Measurements from ENCODE around the gene UBE2J2. TPM values are rescaled to one million over a fixed set of nuclear protein-coding genes. Genes with fewer than 3 reads are reported as not detected.
A peak's percentile ranks its signal among the peaks of the same experiment; 100 is the strongest.

Gene UBE2J2
- total RNA-seq, 1 donor from 2014 or later: 32.9 TPM

DNA sequence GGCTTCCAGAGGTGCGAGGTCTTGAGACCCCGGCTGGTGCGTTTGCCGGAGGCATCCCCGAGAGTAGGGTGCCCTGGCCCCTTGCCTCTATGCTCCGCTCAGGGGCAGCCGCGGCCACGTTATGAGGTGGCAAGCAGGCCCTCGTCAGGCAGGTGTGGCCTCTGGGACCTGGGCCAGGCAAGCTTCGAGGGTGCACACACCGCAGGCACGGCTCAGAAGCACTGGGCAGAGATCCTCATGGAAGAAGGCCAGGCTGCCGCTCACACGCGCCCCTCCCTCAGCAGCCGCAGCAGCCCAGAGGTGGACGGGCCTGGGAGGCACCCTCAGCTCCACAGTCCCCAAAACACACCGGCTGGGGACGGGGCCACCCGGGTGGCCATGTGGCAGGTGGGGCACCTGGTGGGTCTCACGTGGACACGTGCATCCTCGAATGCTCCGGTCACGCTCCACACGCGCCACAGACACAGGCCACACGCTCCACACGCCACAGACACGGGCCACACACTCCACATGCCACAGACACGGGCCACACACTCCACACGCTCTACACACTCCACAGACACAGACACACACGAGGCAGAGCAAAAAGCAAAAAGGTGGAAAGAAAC is 48.3 kb downstream of the UBE2J2 start:
- no peak for DNase-seq (ENCODE audit: low spot score)
- H3K36me3 ChIP-seq: no peaks in the 10 kb centered on the region
- no peak overlapping the region for H2AFZ ChIP-seq (replicated peaks)
- Mint-ChIP-seq H3K4me3 (no peak overlapping the region), H3K4me1 (peaks cover 5% of the 10 kb centered on the region), H3K27me3 (ENCODE audit: insufficient read depth, low read depth) (peaks cover 11% of the 10 kb centered on the region), H3K36me3 (peaks cover 25% of the 10 kb centered on the region), H3K9me3 (no peaks in the 10 kb centered on the region), H3K27ac (no peak overlapping the region)
- no peak overlapping the region for H3K4me2 ChIP-seq
- no peak overlapping the region for H3K4me3 ChIP-seq
- H3K27me3 ChIP-seq: no peaks in the 10 kb centered on the region
- H3F3A ChIP-seq (ENCODE audit: low read depth): no peaks in the 10 kb centered on the region
- peaks cover 8% of the 10 kb centered on the region for H4K20me1 ChIP-seq (ENCODE audit: low read depth)
- no peaks in the 10 kb centered on the region for H3K4me1 ChIP-seq
- H3K27ac ChIP-seq: no peak overlapping the region
- peaks cover 17% of the 10 kb centered on the region for H3K79me2 ChIP-seq (ENCODE audit: low read depth)
- TF ChIP-seq, protein P1, sequence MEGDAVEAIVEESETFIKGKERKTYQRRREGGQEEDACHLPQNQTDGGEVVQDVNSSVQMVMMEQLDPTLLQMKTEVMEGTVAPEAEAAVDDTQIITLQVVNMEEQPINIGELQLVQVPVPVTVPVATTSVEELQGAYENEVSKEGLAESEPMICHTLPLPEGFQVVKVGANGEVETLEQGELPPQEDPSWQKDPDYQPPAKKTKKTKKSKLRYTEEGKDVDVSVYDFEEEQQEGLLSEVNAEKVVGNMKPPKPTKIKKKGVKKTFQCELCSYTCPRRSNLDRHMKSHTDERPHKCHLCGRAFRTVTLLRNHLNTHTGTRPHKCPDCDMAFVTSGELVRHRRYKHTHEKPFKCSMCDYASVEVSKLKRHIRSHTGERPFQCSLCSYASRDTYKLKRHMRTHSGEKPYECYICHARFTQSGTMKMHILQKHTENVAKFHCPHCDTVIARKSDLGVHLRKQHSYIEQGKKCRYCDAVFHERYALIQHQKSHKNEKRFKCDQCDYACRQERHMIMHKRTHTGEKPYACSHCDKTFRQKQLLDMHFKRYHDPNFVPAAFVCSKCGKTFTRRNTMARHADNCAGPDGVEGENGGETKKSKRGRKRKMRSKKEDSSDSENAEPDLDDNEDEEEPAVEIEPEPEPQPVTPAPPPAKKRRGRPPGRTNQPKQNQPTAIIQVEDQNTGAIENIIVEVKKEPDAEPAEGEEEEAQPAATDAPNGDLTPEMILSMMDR (IDR thresholded peaks at IDR 0.05): no peak
- no peak for TF ChIP-seq EZH2phosphoT487 (IDR thresholded peaks at IDR 0.05)
- TF ChIP-seq EZH2 (IDR thresholded peaks at IDR 0.05): no peak
- H3K9me3 ChIP-seq (ENCODE audit: low read depth): no peaks in the 10 kb centered on the region
- no peak overlapping the region for H3K9ac ChIP-seq

DNA sequence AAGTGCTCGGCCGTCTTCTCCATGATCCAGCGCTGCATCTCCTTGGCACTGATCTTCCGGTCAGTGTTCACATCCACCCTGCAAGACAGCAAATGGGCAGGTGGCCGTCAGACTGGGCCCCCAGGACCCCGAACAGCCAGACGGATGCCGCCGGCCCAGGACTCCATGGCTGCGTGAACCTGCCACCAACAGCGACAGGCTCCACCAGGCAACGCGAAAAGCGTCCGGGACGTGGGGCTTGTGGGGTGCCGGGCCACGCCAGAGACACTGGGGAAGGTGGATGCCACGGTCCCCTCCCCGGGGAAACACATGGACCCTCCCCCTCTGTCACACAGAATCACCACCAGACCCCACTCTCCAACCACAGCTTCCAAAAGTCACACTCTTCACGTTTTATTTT is 49.8 kb downstream of the UBE2J2 start:
- Histone ChIP-seq H3K4me3 (no peak overlapping the region), H3K4me2 (no peak overlapping the region), H3K36me3 (no peaks in the 10 kb centered on the region), H3K79me2 (ENCODE audit: low read depth) (peaks cover 4% of the 10 kb centered on the region), H3K27ac (no peak overlapping the region), H3K9me3 (ENCODE audit: low read depth) (no peaks in the 10 kb centered on the region), H3K4me1 (no peaks in the 10 kb centered on the region), H2AFZ (replicated peaks) (no peak overlapping the region), H3K27me3 (no peaks in the 10 kb centered on the region), H3K9ac (no peak overlapping the region), H4K20me1 (ENCODE audit: low read depth) (no peaks in the 10 kb centered on the region), H3F3A (ENCODE audit: low read depth) (no peaks in the 10 kb centered on the region)
- H3K4me1 Mint-ChIP-seq: no peaks in the 10 kb centered on the region
- TF ChIP-seq EZH2phosphoT487 (IDR thresholded peaks at IDR 0.05) (no peak), EZH2 (IDR thresholded peaks at IDR 0.05) (no peak)
- TF ChIP-seq, protein P1 (IDR thresholded peaks at IDR 0.05): no peak
- H3K4me3 Mint-ChIP-seq: no peak overlapping the region
- H3K27me3 Mint-ChIP-seq (ENCODE audit: insufficient read depth, low read depth): peaks cover 9% of the 10 kb centered on the region
- no peaks in the 10 kb centered on the region for H3K9me3 Mint-ChIP-seq
- no peak for DNase-seq (ENCODE audit: low spot score)
- peaks cover 20% of the 10 kb centered on the region for H3K36me3 Mint-ChIP-seq
- no peak overlapping the region for H3K27ac Mint-ChIP-seq

DNA sequence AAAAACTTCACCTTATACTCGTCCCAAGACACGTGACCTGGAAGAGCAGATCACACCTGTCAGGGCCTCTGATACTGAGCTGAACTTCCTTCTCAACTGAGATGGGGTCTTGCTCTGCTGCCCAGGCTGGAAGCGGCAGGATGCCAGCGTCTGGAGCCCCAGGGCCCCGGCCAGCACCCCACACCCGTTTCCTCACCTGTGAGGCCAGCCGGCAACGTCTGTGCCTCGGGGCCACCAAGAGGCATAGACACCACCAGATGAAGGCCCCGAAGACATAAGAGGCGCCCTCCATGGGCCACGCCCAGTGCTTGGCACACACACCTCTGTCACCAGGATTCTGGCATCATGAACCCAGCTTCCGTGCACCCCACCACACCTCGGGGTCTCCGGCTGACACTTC is 50.3 kb downstream of the UBE2J2 start:
- Histone ChIP-seq H3K36me3 (no peaks in the 10 kb centered on the region), H2AFZ (replicated peaks) (no peak overlapping the region), H3K4me3 (no peak overlapping the region), H3K9ac (no peak overlapping the region), H3K4me2 (no peak overlapping the region), H3K4me1 (no peaks in the 10 kb centered on the region), H3K27ac (no peak overlapping the region), H3K9me3 (ENCODE audit: low read depth) (no peaks in the 10 kb centered on the region), H4K20me1 (ENCODE audit: low read depth) (no peaks in the 10 kb centered on the region), H3K27me3 (no peaks in the 10 kb centered on the region), H3F3A (ENCODE audit: low read depth) (no peaks in the 10 kb centered on the region), H3K79me2 (ENCODE audit: low read depth) (peaks cover 4% of the 10 kb centered on the region)
- H3K27ac Mint-ChIP-seq: peak overlapping the region; percentile 81
- TF ChIP-seq EZH2phosphoT487 (IDR thresholded peaks at IDR 0.05) (no peak), EZH2 (IDR thresholded peaks at IDR 0.05) (no peak)
- TF ChIP-seq, protein P1 (IDR thresholded peaks at IDR 0.05): no peak
- H3K9me3 Mint-ChIP-seq: no peaks in the 10 kb centered on the region
- H3K4me1 Mint-ChIP-seq: no peaks in the 10 kb centered on the region
- H3K36me3 Mint-ChIP-seq: peaks cover 20% of the 10 kb centered on the region
- peaks cover 9% of the 10 kb centered on the region for H3K27me3 Mint-ChIP-seq (ENCODE audit: insufficient read depth, low read depth)
- no peak overlapping the region for H3K4me3 Mint-ChIP-seq
- DNase-seq (ENCODE audit: low spot score): no peak
